H9 (cell line): ENCODE measurements around the gene ATP2B2. TPM values are rescaled to one million over a fixed set of nuclear protein-coding genes. Genes with fewer than 3 reads are reported as not detected.

Source experiments
- DNase-seq: peaks from one replicate; pipeline ENCODE4 v3.0.0-alpha.2; 2017
- H2AFZ ChIP-seq: one replicate; pipeline ENCODE4 v1.6.1; 2013; ENCODE audit warnings: mild to moderate bottlenecking, low read length, control low read depth, moderate library complexity
- H2AK5ac ChIP-seq: 2 replicates; pipeline ENCODE4 v1.6.1; 2013; ENCODE audit warnings: low read length, control low read depth, mixed read lengths; ENCODE audit not compliant: insufficient read length
- H2BK120ac ChIP-seq: one replicate; pipeline ENCODE4 v1.6.1; 2013; ENCODE audit warnings: low read depth, mild to moderate bottlenecking, low read length, control low read depth, inconsistent platforms; ENCODE audit not compliant: poor library complexity, severe bottlenecking
- H2BK12ac ChIP-seq: 2 replicates; pipeline ENCODE4 v1.6.1; 2013; ENCODE audit warnings: low read length, control low read depth, mixed read lengths, low read depth; ENCODE audit not compliant: insufficient read length
- H2BK15ac ChIP-seq: 2 replicates; pipeline ENCODE4 v1.6.1; 2013; ENCODE audit warnings: low read depth, low read length, control low read depth
- H2BK20ac ChIP-seq: one replicate; pipeline ENCODE4 v1.6.1; 2013; ENCODE audit warnings: low read depth, mild to moderate bottlenecking, low read length, control low read depth, inconsistent platforms; ENCODE audit not compliant: poor library complexity, severe bottlenecking
- H2BK5ac ChIP-seq: 2 replicates; pipeline ENCODE4 v1.6.1; 2013; ENCODE audit warnings: low read length, control low read depth, mixed read lengths; ENCODE audit not compliant: insufficient read length
- H3K14ac ChIP-seq: 2 replicates; pipeline ENCODE4 v1.6.1; 2013; ENCODE audit warnings: low read length, control low read depth; ENCODE audit not compliant: insufficient read depth
- H3K18ac ChIP-seq: 2 replicates; pipeline ENCODE4 v1.6.1; 2013; ENCODE audit warnings: low read depth, mild to moderate bottlenecking, mixed read lengths, low read length, control low read depth; ENCODE audit not compliant: insufficient read length
- H3K23ac ChIP-seq: 2 replicates; pipeline ENCODE4 v1.6.1; 2013; ENCODE audit warnings: low read length, control low read depth, mixed read lengths, low read depth; ENCODE audit not compliant: insufficient read length
- H3K23me2 ChIP-seq: 2 replicates; pipeline ENCODE4 v1.6.1; 2013; ENCODE audit warnings: low read depth, mild to moderate bottlenecking, mixed read lengths, low read length, control low read depth; ENCODE audit not compliant: insufficient read length, poor library complexity, severe bottlenecking
- H3K27ac ChIP-seq: 2 replicates; pipeline ENCODE4 v1.5.1; 2013; ENCODE audit warnings: low read length, control low read depth, mixed read lengths, low read depth; ENCODE audit not compliant: insufficient read length
- H3K27me3 ChIP-seq: 2 replicates; pipeline ENCODE4 v1.6.1; 2013; ENCODE audit warnings: low read length, control low read depth, inconsistent platforms; ENCODE audit not compliant: insufficient read depth
- H3K4ac ChIP-seq: 2 replicates; pipeline ENCODE4 v1.6.1; 2013; ENCODE audit warnings: low read depth, mild to moderate bottlenecking, control low read depth, inconsistent platforms, low read length, moderate library complexity
- H3K4me1 ChIP-seq: 2 replicates; pipeline ENCODE4 v1.6.1; 2013; ENCODE audit warnings: low read length, control low read depth, inconsistent platforms; ENCODE audit not compliant: insufficient read depth
- H3K4me2 ChIP-seq: 2 replicates; pipeline ENCODE4 v1.6.1; 2013; ENCODE audit warnings: low read length, control low read depth, mixed read lengths; ENCODE audit not compliant: insufficient read length, insufficient read depth
- H3K56ac ChIP-seq: 2 replicates; pipeline ENCODE4 v1.6.1; 2013; ENCODE audit warnings: low read depth, mild to moderate bottlenecking, mixed read lengths, low read length, control low read depth; ENCODE audit not compliant: insufficient read length
- H3K79me1 ChIP-seq: 2 replicates; pipeline ENCODE4 v1.6.1; 2013; ENCODE audit warnings: low read depth, mild to moderate bottlenecking, moderate library complexity, low read length, control low read depth, inconsistent platforms; ENCODE audit not compliant: insufficient read depth, poor library complexity, severe bottlenecking
- H3K79me2 ChIP-seq: 2 replicates; pipeline ENCODE4 v1.6.1; 2013; ENCODE audit warnings: low read length, control low read depth, inconsistent platforms; ENCODE audit not compliant: insufficient read depth
- H3K9ac ChIP-seq: 2 replicates; pipeline ENCODE4 v1.6.1; 2013; ENCODE audit warnings: low read length, control low read depth, mixed read lengths; ENCODE audit not compliant: insufficient read length; ENCODE audit errors: extremely low read depth
- H3K9me3 ChIP-seq: one replicate; pipeline ENCODE4 v1.6.1; 2013; ENCODE audit warnings: low read depth, low read length, inconsistent platforms; ENCODE audit not compliant: control insufficient read depth
- H3T11ph ChIP-seq: one replicate; pipeline ENCODE4 v1.6.1; 2013; ENCODE audit warnings: mild to moderate bottlenecking, low read length, control low read depth, inconsistent platforms
- H4K20me1 ChIP-seq: one replicate; pipeline ENCODE4 v1.6.1; 2013; ENCODE audit not compliant: control insufficient read depth, insufficient read length, insufficient read depth
- H4K5ac ChIP-seq: 2 replicates; pipeline ENCODE4 v1.6.1; 2013; ENCODE audit warnings: low read depth, mild to moderate bottlenecking, mixed read lengths, low read length, control low read depth; ENCODE audit not compliant: insufficient read length
- H4K8ac ChIP-seq: replicated peaks from 2 replicates; pipeline ENCODE4 v1.6.1; 2013; ENCODE audit warnings: low read length, control low read depth, mixed read lengths, low read depth; ENCODE audit not compliant: insufficient read length
- H4K91ac ChIP-seq: 2 replicates; pipeline ENCODE4 v1.6.1; 2013; ENCODE audit warnings: low read depth, mild to moderate bottlenecking, moderate library complexity, mixed read lengths, low read length, control low read depth; ENCODE audit not compliant: insufficient read length
- H3K27ac Mint-ChIP-seq, 3 experiments: 2 replicates in 2 of 3; 3 replicates in 1 of 3; pipeline ENCODE4 v1.8.0; 2020 to 2021; ENCODE audit warnings: mixed read lengths in 3 of 3, mild to moderate bottlenecking in 1 of 3, moderate library complexity in 1 of 3
- H3K27me3 Mint-ChIP-seq: 2 replicates; pipeline ENCODE4 v1.8.0; 2021; ENCODE audit warnings: low read depth, mild to moderate bottlenecking, moderate library complexity, mixed read lengths
- H3K36me3 Mint-ChIP-seq, 3 experiments: 2 replicates in 2 of 3; 3 replicates in 1 of 3; pipeline ENCODE4 v1.8.0; 2020 to 2021; ENCODE audit warnings: low read depth in 3 of 3, mixed read lengths in 3 of 3; ENCODE audit not compliant: insufficient read depth in 1 of 3
- H3K4me1 Mint-ChIP-seq, 2 experiments: 2 replicates each; pipeline ENCODE4 v1.8.0; 2020; ENCODE audit warnings: mixed read lengths in 2 of 2
- H3K4me3 Mint-ChIP-seq, 2 experiments: 2 replicates in 1 of 2; 3 replicates in 1 of 2; pipeline ENCODE4 v1.8.0; 2020 to 2021; ENCODE audit warnings: mild to moderate bottlenecking in 2 of 2, mixed read lengths in 2 of 2, moderate library complexity in 1 of 2
- H3K9me3 Mint-ChIP-seq, 2 experiments: 2 replicates in 1 of 2; 3 replicates in 1 of 2; pipeline ENCODE4 v1.8.0; 2020; ENCODE audit warnings: mild to moderate bottlenecking in 2 of 2, mixed read lengths in 2 of 2, moderate library complexity in 1 of 2
- CTCF ChIP-seq: fragments of 200-600 bp; sonication (generic); conservative IDR thresholded peaks from 3 replicates; pipeline ENCODE4 v1.8.0; 2021; ENCODE audit warnings: antibody characterized with exemption, mild to moderate bottlenecking
- WGBS: extraction: QIAGEN DNeasy Blood & Tissue Kit; methylation state at CpG from one replicate; pipeline ENCODE4 v1.1.7; 2013; ENCODE audit warnings: missing lambda C conversion rate, low lambda C conversion rate, mixed read lengths; ENCODE audit not compliant: insufficient read length; ENCODE audit errors: extremely low coverage; 5-methylcytosine and 5-hydroxymethylcytosine counted together
- total RNA-seq: library from RNA; stranded (reverse); gene quantifications from 2 replicates; pipeline ENCODE4 v1.2.1, GENCODE V29; 2021

ATP2B2 gene
- total RNA-seq, 1 experiment from 2014 or later: 0.33 TPM

- no peak overlapping the region for H3K18ac ChIP-seq
- H3K23me2 ChIP-seq: no peaks in the 10 kb centered on the region
- no peak overlapping the region for H3T11ph ChIP-seq
- no peak overlapping the region for H4K91ac ChIP-seq
- H2BK12ac ChIP-seq: no peak overlapping the region
- no peak overlapping the region for H4K8ac ChIP-seq
- no peak overlapping the region for H2BK120ac ChIP-seq
- H3K4me1 ChIP-seq: peaks cover 15% of the 10 kb centered on the region
- no peak for DNase-seq
- H4K5ac ChIP-seq: no peak overlapping the region
- no peaks in the 10 kb centered on the region for H4K20me1 ChIP-seq
- no peak overlapping the region for H3K4me2 ChIP-seq
- H2BK5ac ChIP-seq: no peak overlapping the region
- H3K27ac ChIP-seq: no peak overlapping the region
- no peaks in the 10 kb centered on the region for H3K79me1 ChIP-seq
- Mint-ChIP-seq H3K4me3 (no peak overlapping the region), H3K27me3 (peaks cover 3% of the 10 kb centered on the region; the same call in 1 of the 2 replicates), H3K36me3 (no peaks in the 10 kb centered on the region), H3K4me1 (peaks cover 32 to 35% of the 10 kb centered on the region in 2 experiments), H3K27ac (no peak overlapping the region), H3K9me3 (no peaks in the 10 kb centered on the region)
- H3K27me3 ChIP-seq: no peaks in the 10 kb centered on the region
- no peak for TF ChIP-seq CTCF
- H3K9ac ChIP-seq: no peak overlapping the region
- no CpG with 5 or more reads among the region's 2 CpGs for WGBS
- H3K9me3 ChIP-seq: peaks cover 2% of the 10 kb centered on the region
- H2AFZ ChIP-seq: no peak overlapping the region
- no peak overlapping the region for H2BK15ac ChIP-seq
- no peak overlapping the region for H3K23ac ChIP-seq
- no peak overlapping the region for H3K4ac ChIP-seq
- no peak overlapping the region for H2BK20ac ChIP-seq
- H3K79me2 ChIP-seq: no peaks in the 10 kb centered on the region
- H3K56ac ChIP-seq: no peak overlapping the region
- no peak overlapping the region; the same call in 1 of the 2 replicates for H3K14ac ChIP-seq
- H2AK5ac ChIP-seq: no peak overlapping the region
Observed at GRCh38 chr3:10393514-10393913, 111.9 kb downstream of the ATP2B2 start.
